K562 (cell line): Measurements from ENCODE around the gene ZBTB2. TPM values are rescaled to one million over a fixed set of nuclear protein-coding genes. Genes with fewer than 3 reads are reported as not detected.

Experiments
- BRF1 ChIP-seq: IDR thresholded peaks from 3 replicates; pipeline ENCODE4 v1.6.1; 2011; ENCODE audit warnings: borderline replicate concordance, mild to moderate bottlenecking; ENCODE audit not compliant: insufficient read length; ENCODE audit errors: extremely low read depth
- CBX5 ChIP-seq: IDR thresholded peaks from 2 replicates; pipeline ENCODE4 v1.6.1; 2014; ENCODE audit warnings: low read depth, borderline replicate concordance
- HDAC8 ChIP-seq: fragments of 450-650 bp; IDR thresholded peaks from 2 replicates; pipeline ENCODE4 v1.6.1; 2016; ENCODE audit warnings: mild to moderate bottlenecking, missing genetic modification characterization, moderate library complexity, missing compliant biosample characterization
- MTA3 ChIP-seq: fragments of 450-650 bp; formaldehyde crosslinking; IDR thresholded peaks from 2 replicates; pipeline ENCODE4 v1.6.1; 2017; ENCODE audit warnings: mild to moderate bottlenecking, borderline replicate concordance
- NFATC3 ChIP-seq: fragments of 450-650 bp; IDR thresholded peaks from 2 replicates; pipeline ENCODE4 v1.6.1; 2017; ENCODE audit warnings: mild to moderate bottlenecking
- ZNF274 ChIP-seq: IDR thresholded peaks from 2 replicates; pipeline ENCODE4 v1.6.1; 2011; ENCODE audit warnings: low read depth, mild to moderate bottlenecking, low read length, moderate library complexity, borderline replicate concordance
- ZNF695 ChIP-seq: fragments of 450-650 bp; formaldehyde crosslinking; IDR thresholded peaks from 2 replicates; pipeline ENCODE4 v1.4.0; 2020; ENCODE audit warnings: mild to moderate bottlenecking, moderate library complexity
- polyA plus RNA-seq, 8 experiments: library from polyadenylated mRNA; depleted of rRNA in 4 of 8; stranded (reverse) in 5 of 8; unstranded in 3 of 8; fragments of >200 nt; fragmentation: Nextera tagmentation in 2 of 8; fragmentation: Illumina TruSeq in 1 of 8; extraction: Ambion mirVana in 2 of 8; extraction: Trizol in 1 of 8; gene quantifications; 2 replicates each; pipeline versions ENCODE4 v1.2.1 to v1.2.3, GENCODE V29; 2011 to 2014; ENCODE audit warnings: inconsistent platforms in 1 of 8, missing spikeins in 1 of 8
- total RNA-seq, 7 experiments: library from RNA; depleted of rRNA in 6 of 7; stranded (reverse); fragments of >200 nt in 6 of 7; fragmentation: Illumina TruSeq in 2 of 7; extraction: Trizol in 2 of 7; gene quantifications; 2 replicates each; pipeline versions ENCODE4 v1.2.1 to v1.2.3, GENCODE V29; 2011 to 2021; ENCODE audit warnings: low replicate concordance in 1 of 7
- TF ChIP-seq, protein P1 (sequence below), 2 experiments: fragments of 450-650 bp in 1 of 2; sonication (generic) in 1 of 2; formaldehyde crosslinking in 1 of 2; IDR thresholded peaks; 2 replicates each; pipeline versions ENCODE4 v1.7.1 to v1.9.0; 2016 to 2022; ENCODE audit warnings: inconsistent platforms in 1 of 2, mild to moderate bottlenecking in 1 of 2, missing genetic modification reagents in 1 of 2
- TF ChIP-seq, protein P2 (sequence below): fragments of 450-650 bp; IDR thresholded peaks from 2 replicates; pipeline ENCODE4 v1.6.1; 2017; ENCODE audit warnings: antibody characterized with exemption
- TF ChIP-seq, protein P3 (sequence below): sonication (generic); formaldehyde crosslinking; IDR thresholded peaks from 2 replicates; pipeline ENCODE4 v1.8.1; 2023; ENCODE audit warnings: mild to moderate bottlenecking, missing genetic modification reagents, moderate library complexity
- TF ChIP-seq, protein P4 (sequence below): fragments of 450-650 bp; IDR thresholded peaks from 2 replicates; pipeline ENCODE4 v1.6.1; 2016; ENCODE audit warnings: antibody characterized with exemption

Gene ZBTB2
- total and polyA plus RNA-seq, 9 of the 15 experiments (the other 6 are each of a cell fraction or from before 2014, with no cell fraction given) = 5.1 to 26.2 (median 16.4) TPM

DNA sequence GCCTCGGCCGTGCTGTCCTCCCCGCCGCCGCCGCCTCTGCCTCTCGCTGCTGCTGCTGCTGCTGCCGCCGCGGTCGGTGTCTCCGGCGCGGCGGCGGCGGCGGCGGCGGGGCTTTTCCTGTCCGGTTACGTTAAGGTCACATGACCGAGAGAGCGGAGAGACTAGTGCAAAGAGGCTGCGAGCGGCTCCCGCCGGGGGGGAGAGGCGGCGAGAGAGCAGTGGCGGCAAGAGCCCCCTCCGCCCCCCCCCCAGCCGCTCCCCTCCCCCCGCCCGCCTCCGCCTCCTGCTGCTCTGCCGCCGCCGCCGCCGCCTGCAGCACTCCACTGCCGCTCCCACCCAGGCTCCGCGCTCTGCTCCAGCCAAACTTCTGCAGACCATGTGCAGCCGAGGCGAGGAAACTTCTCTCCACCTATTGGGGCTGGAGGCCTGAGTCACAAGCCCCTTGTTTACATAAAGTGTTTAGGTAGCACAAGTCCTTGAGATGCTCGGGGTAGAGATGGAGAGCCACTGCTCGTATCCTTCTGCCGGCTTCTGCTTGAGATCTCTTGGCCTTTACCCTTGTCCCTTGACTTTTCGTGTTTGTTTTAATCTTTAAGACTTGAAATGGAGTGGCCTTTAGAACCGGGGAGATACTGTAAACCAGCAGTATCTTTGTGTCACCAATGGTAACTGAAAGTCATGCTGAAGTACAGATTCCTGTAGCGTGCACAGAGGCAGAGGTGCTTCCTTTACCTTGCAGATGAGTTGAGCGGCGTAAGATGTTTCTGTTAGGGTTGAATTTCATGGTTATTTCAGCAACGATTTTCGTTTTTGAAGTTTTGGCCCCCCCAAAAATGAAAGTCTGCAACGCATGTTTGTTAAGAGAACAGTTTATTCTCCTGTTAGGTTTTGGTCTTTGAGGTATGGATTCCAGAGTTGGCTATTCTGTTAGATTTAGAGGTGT, at the start of gene ZBTB2 (continued):
- TF ChIP-seq, protein P1, sequence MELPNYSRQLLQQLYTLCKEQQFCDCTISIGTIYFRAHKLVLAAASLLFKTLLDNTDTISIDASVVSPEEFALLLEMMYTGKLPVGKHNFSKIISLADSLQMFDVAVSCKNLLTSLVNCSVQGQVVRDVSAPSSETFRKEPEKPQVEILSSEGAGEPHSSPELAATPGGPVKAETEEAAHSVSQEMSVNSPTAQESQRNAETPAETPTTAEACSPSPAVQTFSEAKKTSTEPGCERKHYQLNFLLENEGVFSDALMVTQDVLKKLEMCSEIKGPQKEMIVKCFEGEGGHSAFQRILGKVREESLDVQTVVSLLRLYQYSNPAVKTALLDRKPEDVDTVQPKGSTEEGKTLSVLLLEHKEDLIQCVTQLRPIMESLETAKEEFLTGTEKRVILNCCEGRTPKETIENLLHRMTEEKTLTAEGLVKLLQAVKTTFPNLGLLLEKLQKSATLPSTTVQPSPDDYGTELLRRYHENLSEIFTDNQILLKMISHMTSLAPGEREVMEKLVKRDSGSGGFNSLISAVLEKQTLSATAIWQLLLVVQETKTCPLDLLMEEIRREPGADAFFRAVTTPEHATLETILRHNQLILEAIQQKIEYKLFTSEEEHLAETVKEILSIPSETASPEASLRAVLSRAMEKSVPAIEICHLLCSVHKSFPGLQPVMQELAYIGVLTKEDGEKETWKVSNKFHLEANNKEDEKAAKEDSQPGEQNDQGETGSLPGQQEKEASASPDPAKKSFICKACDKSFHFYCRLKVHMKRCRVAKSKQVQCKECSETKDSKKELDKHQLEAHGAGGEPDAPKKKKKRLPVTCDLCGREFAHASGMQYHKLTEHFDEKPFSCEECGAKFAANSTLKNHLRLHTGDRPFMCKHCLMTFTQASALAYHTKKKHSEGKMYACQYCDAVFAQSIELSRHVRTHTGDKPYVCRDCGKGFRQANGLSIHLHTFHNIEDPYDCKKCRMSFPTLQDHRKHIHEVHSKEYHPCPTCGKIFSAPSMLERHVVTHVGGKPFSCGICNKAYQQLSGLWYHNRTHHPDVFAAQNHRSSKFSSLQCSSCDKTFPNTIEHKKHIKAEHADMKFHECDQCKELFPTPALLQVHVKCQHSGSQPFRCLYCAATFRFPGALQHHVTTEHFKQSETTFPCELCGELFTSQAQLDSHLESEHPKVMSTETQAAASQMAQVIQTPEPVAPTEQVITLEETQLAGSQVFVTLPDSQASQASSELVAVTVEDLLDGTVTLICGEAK (IDR thresholded peaks at IDR 0.05) = no peak
- TF ChIP-seq, protein P1 (CRISPR knock-in tag; IDR thresholded peaks at IDR 0.05) = no peak
- TF ChIP-seq CBX5 (no peak), ZNF695 (no peak), ZNF274 (no peak), HDAC8 (no peak), MTA3 (no peak; the same call in 1 of the 2 replicates), NFATC3 (no peak), BRF1 (no peak)
- TF ChIP-seq, protein P2, sequence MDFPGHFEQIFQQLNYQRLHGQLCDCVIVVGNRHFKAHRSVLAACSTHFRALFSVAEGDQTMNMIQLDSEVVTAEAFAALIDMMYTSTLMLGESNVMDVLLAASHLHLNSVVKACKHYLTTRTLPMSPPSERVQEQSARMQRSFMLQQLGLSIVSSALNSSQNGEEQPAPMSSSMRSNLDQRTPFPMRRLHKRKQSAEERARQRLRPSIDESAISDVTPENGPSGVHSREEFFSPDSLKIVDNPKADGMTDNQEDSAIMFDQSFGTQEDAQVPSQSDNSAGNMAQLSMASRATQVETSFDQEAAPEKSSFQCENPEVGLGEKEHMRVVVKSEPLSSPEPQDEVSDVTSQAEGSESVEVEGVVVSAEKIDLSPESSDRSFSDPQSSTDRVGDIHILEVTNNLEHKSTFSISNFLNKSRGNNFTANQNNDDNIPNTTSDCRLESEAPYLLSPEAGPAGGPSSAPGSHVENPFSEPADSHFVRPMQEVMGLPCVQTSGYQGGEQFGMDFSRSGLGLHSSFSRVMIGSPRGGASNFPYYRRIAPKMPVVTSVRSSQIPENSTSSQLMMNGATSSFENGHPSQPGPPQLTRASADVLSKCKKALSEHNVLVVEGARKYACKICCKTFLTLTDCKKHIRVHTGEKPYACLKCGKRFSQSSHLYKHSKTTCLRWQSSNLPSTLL = no peak
- TF ChIP-seq, protein P3, sequence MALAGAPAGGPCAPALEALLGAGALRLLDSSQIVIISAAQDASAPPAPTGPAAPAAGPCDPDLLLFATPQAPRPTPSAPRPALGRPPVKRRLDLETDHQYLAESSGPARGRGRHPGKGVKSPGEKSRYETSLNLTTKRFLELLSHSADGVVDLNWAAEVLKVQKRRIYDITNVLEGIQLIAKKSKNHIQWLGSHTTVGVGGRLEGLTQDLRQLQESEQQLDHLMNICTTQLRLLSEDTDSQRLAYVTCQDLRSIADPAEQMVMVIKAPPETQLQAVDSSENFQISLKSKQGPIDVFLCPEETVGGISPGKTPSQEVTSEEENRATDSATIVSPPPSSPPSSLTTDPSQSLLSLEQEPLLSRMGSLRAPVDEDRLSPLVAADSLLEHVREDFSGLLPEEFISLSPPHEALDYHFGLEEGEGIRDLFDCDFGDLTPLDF (CRISPR knock-in tag) = peak; percentile 51; the same call in 1 of the 2 replicates
- TF ChIP-seq, protein P4, sequence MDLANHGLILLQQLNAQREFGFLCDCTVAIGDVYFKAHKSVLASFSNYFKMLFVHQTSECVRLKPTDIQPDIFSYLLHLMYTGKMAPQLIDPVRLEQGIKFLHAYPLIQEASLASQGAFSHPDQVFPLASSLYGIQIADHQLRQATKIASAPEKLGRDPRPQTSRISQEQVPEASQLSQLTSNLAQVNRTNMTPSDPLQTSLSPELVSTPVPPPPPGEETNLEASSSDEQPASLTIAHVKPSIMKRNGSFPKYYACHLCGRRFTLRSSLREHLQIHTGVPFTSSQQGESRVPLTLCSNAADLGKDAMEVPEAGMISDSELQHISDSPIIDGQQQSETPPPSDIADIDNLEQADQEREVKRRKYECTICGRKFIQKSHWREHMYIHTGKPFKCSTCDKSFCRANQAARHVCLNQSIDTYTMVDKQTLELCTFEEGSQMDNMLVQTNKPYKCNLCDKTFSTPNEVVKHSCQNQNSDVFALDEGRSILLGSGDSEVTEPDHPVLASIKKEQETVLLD = 0 out of 2 replicates have a peak, but pooled peaks have one; percentile 25
